ENCODE data around the gene MAOB. TPM values are rescaled to one million over a fixed set of nuclear protein-coding genes. Genes with fewer than 3 reads are reported as not detected.

MAOB gene
- total and polyA plus RNA-seq, 11 donors, result 30.3 to 163 (median 91.5) TPM

- Histone ChIP-seq H3K4me1 (no peaks in the 10 kb centered on the region), H3K36me3 (peaks cover 0 to 2% (median 0%) of the 10 kb centered on the region in 9 donors), H3K4me3 (no peak overlapping the region), H3K27ac (no peak overlapping the region), H3K27me3 (peaks cover 0 to 4% (median 0%) of the 10 kb centered on the region in 9 donors), H3K9me3 (peaks cover 0 to 21% (median 2%) of the 10 kb centered on the region in 12 donors)
- 80 to 89% (median 84%) methylated on average over 6 of the region's 6 CpGs for WGBS, 4 donors
- DNase-seq (no peak), ATAC-seq (no peak)
- intact Hi-C loops (cut with DNase I), result no loop called here
- TF ChIP-seq CTCF (IDR thresholded peaks at IDR 0.05), result no peak
Observed at GRCh38 chrX:43718546-43718945, 163.7 kb downstream of the MAOB start.

GRCh38 chrX:43718081-43718480, 164.2 kb downstream of the MAOB start:
- intact Hi-C loops (cut with DNase I), result no loop called here
- Histone ChIP-seq H3K4me3 (no peak overlapping the region), H3K4me1 (no peaks in the 10 kb centered on the region), H3K9me3 (peaks cover 0 to 21% (median 2%) of the 10 kb centered on the region in 12 donors), H3K36me3 (peaks cover 0 to 2% (median 0%) of the 10 kb centered on the region in 9 donors), H3K27me3 (peaks cover 0 to 4% (median 0%) of the 10 kb centered on the region in 9 donors), H3K27ac (no peak overlapping the region)
- TF ChIP-seq CTCF (IDR thresholded peaks at IDR 0.05) (no peak), POLR2A (IDR thresholded peaks at IDR 0.05) (no peak)
- no peak for DNase-seq
- WGBS, 4 donors, result 90 to 96% (median 92%) methylated on average over 1 of the region's 1 CpG
- no peak for ATAC-seq

- Histone ChIP-seq H3K36me3 (peaks cover 0 to 4% (median 0%) of the 10 kb centered on the region in 9 donors), H3K27ac (no peak overlapping the region), H3K27me3 (peaks cover 0 to 11% (median 0%) of the 10 kb centered on the region in 9 donors), H3K9me3 (peaks cover 0 to 13% (median 0%) of the 10 kb centered on the region in 12 donors), H3K4me1 (no peaks in the 10 kb centered on the region), H3K4me3 (no peak overlapping the region)
- 82 to 96% (median 89%) methylated on average over 1 of the region's 1 CpG for WGBS, 4 donors
- intact Hi-C loops (cut with DNase I), result no loop called here
- DNase-seq (no peak), ATAC-seq (no peak)
- TF ChIP-seq POLR2A (IDR thresholded peaks at IDR 0.05) (no peak), CTCF (IDR thresholded peaks at IDR 0.05) (no peak)
Observed at GRCh38 chrX:43717161-43717560, 165.1 kb downstream of the MAOB start.

GRCh38 chrX:43716696-43717095, 165.6 kb downstream of the MAOB start:
- no peak for DNase-seq
- TF ChIP-seq CTCF (IDR thresholded peaks at IDR 0.05), result no peak
- TF ChIP-seq POLR2A (IDR thresholded peaks at IDR 0.05), result no peak
- Histone ChIP-seq H3K36me3 (peaks cover 0 to 4% (median 0%) of the 10 kb centered on the region in 9 donors), H3K27ac (no peak overlapping the region), H3K4me1 (no peaks in the 10 kb centered on the region), H3K9me3 (peaks cover 0 to 10% (median 0%) of the 10 kb centered on the region in 12 donors), H3K27me3 (peaks cover 0 to 15% (median 0%) of the 10 kb centered on the region in 9 donors), H3K4me3 (no peak overlapping the region)
- no peak for ATAC-seq
- 65 to 98% (median 82%) methylated on average over 1 of the region's 1 CpG for WGBS, 4 donors
- intact Hi-C loops (cut with DNase I), result no loop called here

Other genes starting within 250 kb of the MAOB start
- gene MAOA, start 226.2 kb downstream of the MAOB start, total RNA-seq, result 100 to 1,000 TPM in 5 of 9 donors, 10 to 100 TPM in 4; 53.5 to 320 (median 104) TPM
- 100 to 1,000 TPM in 1 of 2 donors, 10 to 100 TPM in 1; 38.2 to 104 TPM for gene MAOA, start 226.2 kb downstream of the MAOB start, polyA plus RNA-seq
- gene NDP, start 90.9 kb upstream of the MAOB start, total RNA-seq, result under 1 TPM in 3 of 9 donors, not detected in 6; 0.19 to 0.27 (median 0.21) TPM
- under 1 TPM in 1 of 2 donors, not detected in 1; 0.19 TPM for gene NDP, start 90.9 kb upstream of the MAOB start, polyA plus RNA-seq

All from heart left ventricle (tissue), 16 donors.